Hematopoietic multipotent progenitor cell treated with erythropoietin and hydrocortisone succinate and interleukin-3 and kit ligand, for 15 days (in vitro differentiated cells): ENCODE measurements around the gene CBFA2T2.
"Not testable (repeated sequence)": the region's sequence is repeated elsewhere in the genome, so short reads cannot be mapped to it uniquely, and the experiment has no call there.

Experiments used
- DNase-seq: peaks from one replicate; pipeline ENCODE4 v3.0.0-alpha.2; 2015; ENCODE audit warnings: low spot score

CBFA2T2 gene

DNA sequence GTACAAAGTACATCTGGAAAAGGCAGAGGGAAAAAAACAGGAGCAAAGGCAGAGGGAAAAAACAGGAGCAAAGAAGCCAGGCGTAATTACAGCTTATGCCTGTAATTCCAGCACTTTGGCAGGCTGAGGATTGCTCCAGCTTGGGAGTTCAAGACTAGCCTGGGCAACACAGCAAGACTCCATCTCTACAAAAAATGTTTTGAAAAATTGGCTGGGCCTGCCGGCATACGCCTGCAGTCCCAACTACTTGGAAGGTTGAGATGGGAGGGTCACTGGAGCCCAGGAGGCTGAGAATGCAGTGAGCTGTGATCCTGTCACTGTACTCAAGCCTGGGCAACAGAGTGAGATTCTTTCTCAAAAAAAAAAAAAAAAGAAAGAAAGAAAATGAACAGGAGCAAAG lies 19.0 kb upstream of the CBFA2T2 start:
- no peak for DNase-seq

DNA sequence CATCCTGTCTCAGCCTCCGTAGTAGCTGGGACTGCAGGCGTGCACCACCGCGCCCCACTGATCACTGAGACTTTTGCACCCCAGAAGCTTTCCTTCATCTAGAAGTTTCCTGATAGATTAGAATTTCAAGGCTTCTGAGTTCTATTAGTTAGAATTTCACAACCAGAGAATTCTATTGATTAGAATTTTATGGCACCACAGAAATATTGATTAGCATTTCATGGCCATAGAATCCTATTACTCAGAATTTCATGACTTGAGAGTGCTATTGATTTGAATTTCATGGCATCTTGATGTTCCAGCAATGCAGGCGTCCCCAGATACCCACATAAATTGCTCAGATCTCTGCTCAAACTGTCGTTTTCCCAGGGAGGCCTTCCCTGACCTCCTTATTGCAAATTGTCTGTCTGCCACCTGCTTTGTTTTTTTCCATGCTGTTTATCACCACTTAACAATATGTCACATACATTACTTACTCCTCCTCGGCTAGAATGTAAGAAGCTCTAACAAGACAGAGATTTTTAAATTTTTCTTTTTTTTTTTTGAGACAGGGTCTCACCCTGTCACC lies 16.9 kb upstream of the CBFA2T2 start:
- DNase-seq: no peak

DNA sequence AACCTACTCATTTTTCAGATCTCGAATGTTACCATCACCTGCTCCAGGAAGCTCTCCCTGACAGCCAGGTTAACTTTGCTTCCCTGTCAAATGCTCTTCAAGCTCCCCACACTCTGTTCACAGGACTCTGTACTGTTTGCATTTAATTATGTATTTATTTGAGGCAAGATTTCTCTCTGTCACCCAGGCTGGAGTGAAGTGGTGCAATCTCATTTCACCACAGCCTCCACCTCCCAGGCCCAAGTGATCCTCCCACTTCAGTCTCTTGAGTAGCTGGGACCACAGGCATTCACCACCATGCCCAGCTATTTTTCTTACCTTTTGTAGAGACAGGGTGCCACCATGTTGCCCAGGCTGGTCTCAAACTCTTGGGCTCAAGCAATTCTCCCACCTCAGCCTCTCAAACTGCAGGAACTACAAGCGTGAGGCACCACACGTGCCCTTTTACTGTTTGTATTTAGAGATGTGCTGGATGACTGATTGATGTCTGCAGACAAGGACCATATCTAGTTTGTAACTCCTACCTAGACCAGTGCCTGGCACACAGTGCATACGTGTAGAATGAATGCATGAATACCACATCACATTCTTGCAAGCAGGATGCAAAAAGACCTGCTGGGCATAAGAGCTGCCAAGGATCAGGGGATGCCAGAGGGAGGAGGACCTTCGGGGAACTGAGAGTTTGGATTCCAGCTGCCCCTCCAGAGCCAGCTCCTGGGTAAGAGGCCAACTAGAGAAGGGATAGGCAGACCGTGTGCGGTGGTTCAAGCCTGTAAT lies 15.6 kb upstream of the CBFA2T2 start:
- DNase-seq: no peak

DNA sequence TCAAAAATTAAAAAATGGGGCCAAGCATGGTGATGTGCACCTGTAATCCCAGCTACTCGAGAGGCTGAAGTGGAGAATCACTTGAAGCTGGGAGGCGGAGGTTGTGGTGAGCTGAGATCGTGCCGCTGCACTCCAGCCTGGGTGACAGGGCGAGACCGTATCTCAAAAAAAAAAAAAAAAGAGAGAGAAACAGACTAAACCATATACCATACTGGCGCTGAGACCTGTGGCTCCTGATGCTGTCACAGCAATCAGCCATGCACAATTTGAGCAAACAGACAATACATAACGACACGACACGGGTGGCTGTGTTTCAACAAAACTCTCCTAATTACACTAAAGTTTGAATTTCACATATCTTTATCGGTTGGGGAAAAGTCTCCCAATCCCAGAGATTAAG lies 14.9 kb upstream of the CBFA2T2 start:
- no peak for DNase-seq

DNA sequence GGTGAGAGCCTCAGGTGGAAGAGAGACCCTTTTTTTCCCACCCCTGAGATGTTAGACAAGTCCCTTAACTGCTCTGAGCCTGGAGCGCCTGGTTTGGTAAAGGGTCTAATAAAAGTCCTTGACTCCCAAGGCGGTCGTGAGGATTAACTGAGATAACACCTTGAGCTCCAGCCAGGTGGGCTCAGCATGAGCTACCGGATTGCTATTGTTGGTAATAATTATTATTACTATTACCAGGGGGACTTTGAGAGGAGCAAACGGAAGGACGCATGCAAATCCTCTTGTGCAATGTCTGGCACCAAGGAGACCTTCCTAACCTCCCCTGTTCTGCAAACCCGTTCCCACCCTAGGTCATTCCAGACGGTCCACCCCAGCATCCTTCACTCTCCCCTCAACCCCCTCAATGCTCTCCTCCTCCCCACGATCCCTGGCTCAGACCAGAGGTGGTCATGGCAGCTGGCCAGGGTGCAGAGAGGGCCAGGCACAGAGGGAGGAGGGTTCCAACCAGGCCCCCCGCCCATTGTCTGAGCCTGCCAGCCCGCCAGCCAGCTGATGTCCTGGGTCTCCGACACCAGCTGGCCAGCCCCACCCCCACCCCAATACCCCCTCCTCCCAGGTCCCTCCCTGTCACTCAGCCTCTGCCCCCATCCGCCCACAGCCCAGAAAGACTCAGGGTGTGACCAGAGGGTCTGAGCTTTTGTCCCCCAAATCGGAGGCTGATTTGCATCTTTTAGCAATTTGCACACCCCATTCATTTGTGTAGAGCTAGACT lies 14.3 kb upstream of the CBFA2T2 start:
- DNase-seq: no peak

DNA sequence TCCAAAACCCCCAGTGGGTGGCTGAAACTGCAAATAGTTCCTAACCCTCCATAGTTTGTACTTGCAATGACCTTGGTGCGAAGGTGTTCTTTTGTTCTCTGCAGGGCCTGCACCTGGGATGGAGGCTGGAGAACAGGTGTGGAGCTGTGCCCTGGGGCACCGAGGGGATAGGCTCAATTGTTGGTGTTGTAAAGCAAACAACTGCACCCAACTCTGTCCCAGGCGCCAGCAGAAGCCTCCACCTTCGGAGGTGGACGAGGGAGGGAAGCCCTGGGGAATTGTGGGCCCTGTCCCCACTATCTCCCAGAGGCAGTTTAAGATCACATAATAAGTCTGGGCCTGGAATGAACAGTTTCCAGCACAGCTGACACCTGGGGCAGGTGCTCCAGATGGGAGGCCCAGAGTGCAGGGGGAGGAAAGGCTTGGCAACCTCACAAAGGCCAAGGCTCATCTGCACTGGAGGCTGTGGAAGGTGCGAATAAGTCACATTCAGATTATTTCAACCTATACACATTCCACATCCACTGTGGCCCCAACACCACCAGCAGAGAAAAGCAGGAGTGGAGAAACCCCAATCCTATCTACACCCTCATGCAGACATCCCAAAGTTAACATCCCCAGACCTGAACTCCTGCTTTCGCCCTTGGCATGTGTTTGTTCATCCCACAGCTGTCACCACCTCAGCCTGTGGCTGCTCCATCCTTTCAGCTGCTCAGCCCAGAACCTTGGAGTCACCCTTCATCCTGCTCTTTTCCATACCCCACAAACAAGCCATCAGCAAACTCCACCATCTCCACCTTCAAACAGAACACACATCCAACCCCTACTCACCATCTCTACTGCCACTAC lies 12.3 kb upstream of the CBFA2T2 start:
- DNase-seq: no peak

DNA sequence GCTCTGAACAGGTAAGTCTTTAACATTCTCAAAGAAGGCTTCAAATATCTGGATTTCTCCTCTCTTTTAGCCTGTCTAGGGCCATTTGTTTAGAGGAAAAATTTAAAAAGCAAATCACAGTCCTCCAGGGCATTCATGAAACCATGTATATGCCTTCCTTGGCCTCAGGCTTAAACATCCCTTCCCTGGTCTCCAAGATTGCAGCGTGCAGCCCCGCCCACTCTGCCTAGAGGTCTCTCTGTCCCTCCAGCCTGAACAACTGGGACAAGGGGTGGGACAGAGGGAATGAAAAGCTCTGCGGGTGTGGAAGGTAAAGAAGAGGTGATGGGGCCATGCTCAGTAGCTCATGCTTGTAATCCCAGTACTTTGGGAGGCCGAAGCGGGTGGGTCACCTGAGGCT lies 9.8 kb upstream of the CBFA2T2 start:
- DNase-seq: no peak

DNA sequence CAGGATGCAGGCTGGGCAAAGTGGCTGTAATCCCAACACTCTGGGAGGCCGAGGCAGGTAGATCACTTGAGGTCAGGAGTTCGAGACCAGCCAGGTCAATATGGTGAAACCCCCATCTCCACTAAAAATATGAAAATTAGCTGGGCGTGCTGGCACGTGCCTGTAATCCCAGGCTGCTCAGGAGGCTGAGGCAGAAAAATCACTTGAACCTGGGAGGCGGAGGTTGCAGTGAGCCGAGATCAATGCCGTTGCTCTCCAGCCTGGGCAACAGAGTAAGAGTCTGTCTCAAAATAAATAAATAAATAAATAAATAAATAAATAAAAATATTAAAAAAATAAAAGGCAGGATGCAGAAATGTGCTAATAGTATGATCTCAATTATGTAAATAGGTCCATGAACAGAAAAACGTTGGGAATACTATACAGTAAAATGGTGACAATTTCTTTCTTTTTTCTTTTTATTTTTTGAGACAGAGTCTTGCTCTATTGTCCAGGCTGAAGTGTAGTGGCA lies 8.4 kb upstream of the CBFA2T2 start:
- no peak for DNase-seq

DNA sequence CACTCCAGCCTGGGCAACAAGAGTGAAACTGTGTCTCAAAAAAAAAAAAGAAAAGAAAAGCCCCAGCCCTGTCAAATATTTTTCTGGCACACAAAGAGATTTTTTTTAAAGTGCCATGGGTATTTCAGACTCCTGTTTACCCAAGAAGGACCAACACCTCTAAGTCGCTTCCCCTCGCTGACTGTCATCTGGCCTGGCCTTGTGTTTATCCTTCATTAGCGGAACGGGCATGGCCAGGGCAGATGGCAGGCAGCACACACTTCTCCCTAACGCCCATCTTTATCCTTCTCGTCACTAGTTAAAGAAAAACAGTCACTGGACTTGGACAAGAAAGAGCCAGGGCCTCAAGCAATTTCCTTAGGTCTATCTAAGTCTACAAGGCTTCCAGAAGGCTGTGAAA lies 7.3 kb upstream of the CBFA2T2 start:
- DNase-seq: no peak

DNA sequence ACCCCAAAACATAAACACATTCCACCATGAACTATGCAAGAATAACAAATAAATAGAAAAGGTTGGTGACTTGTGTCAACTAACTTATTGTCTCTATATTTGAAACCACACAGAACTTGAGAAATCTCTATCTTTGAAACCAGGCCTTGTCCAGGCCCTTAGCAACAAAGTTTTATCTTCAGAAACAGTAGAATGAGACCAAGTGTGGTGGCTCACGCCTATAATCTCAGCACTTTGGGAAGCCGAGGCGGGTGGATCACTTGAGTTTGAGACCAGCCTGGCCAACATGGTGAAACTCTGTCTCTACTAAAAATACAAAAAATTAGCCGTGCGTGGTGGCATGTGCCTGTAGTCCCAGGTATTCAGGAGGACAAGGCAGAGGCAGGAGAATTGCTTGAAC lies 6.7 kb upstream of the CBFA2T2 start:
- not testable (repeated sequence) for DNase-seq

DNA sequence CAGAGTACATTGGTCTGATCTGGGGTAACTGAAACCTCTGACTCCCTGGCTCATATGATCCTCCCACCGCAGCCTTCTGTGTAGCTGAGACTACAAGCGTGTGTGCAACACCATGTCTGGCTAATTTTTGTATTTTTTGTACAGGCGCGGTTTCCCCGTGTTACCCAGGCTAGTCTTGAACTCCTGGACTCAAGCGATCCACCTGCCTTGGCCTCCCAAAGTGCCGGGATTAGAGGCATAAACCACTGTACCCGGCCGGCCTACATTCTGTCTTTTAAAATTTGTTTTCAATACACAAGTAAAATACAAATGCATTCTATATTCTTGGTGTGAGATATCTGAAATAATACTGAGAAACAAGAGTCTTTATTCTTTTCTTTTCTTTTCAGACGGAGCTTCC lies 1.7 kb upstream of the CBFA2T2 start:
- no peak for DNase-seq

DNA sequence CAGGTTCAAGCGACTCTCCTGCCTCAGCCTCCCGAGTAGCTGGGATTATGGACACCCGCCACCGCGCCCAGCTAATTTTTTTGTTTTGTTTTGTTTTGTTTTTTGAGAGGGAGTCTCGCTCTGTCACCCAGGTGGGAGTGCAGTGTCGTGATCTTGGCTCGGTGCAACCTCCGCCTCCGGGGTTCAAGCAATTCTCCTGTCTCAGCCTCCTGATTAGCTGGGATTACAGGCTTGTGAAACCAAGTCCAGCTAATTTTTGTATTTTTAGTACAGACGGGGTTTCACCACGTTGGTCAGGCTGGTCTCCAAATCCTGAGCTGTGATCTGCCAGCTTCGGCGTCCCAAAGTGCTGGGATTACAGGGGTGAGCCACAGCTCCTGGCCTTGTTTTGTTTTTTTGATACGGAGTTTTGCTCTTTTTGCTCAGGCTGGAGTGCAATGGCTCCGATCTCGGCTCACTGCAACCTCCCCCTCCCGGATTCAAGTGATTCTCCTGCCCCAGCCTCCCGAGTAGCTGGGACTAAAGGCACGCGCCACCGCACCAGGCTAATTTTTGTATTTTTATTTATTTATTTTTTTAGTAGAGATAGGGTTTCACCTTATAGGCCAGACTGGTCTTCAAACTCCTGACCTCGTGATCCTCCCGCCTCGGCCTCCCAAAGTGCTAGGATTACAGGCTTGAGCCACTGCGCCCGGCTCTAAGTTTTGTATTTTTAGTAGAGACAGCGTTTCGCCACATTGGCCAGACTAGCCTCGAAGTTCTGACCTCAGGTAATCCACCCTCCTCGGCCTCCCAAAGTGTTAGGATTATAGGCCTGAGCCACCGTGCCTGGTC lies 1.0 kb upstream of the CBFA2T2 start:
- DNase-seq: not testable (repeated sequence)

DNA sequence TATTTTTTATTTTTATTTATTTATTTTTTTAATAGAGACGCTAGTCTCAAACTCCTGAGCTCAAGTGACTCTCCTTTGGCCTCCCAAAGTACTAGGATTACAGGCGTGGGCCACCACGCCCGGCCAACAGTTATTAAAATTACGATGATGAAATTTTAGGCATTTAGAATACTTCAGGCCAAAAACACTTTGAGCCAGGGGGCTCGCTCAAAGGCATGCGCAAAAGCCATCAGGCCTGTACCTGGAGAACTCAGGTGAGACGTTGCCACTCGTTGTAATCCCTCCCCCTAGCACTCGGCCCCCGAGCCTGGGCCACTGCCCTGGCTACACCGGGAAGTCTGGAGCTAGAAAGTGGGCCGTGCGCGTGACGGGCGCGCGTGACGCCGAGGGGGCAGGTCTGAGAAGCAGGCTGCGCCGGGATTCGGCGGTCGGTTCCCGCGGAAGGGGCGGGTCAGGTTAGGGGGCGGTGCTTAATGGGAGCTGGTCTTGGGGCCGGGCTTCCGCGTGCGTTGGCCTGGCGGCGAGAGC lies 337 bp upstream of the CBFA2T2 start:
- peak; percentile 97 for DNase-seq

DNA sequence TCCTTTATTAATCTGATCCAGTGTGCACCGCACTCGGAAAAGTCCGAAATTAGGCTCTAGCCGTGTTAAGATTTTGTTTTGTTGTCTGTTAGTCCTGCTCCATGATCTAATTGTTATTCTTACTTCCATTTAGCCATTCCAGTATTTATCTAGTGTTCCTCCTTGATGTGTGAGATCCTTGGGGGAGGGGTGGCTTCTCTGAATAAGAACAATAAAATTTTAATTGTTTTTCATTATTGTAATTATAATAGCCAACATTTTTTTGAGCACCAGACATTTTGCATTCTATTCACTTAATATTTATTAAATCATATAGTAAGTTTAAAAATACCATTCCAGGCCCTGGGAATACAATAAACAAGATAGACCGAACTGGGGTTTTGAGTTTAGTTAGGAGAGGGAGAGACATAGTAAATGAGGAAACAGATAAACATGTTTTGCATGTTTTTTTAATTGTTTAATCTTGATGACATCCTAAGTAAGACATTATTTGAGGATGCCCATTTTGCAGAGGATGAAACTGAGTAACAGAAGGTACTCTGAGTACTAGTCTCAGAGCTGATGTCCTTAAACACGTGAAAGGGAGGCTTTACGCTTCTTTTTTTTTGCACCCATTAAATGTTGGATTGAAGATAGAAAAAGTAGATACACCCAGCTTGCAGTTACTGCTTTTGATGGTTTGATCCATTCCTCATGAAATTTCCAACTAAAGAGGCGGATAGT lies 1.2 kb downstream of the CBFA2T2 start:
- DNase-seq: no peak

DNA sequence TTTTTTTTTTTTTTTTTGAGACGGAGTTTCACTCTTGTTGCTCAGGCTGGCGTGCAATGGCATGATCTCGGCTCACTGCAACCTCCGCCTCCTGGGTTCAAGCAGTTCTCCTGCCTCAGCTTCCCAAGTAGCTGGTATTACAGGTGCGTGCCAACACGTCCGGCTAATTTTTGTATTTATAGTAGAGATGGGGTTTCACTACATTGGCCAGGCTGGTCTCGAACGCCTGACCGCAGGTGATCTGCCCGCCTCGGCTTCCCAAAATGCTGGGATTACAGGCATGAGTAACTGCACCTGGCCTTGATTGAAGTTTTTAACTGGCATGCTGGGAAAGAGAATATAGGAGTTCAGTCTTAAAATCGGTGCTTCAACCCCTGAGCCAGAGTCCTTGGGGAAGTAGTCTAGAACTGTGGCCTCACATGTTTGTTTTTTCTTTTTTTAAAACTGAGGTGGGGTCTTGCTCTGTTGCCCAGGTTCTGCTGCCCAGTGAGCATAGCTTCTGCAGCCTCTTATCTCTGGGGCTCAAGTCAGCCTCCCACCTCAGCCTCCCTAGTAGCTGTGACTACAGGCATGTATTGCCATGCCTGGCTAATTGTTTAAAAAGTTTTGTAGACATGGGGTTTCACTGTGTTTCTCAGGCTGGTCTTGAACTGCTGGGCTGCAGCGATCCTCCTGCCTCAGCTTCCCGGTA lies 3.3 kb downstream of the CBFA2T2 start:
- DNase-seq: no peak

DNA sequence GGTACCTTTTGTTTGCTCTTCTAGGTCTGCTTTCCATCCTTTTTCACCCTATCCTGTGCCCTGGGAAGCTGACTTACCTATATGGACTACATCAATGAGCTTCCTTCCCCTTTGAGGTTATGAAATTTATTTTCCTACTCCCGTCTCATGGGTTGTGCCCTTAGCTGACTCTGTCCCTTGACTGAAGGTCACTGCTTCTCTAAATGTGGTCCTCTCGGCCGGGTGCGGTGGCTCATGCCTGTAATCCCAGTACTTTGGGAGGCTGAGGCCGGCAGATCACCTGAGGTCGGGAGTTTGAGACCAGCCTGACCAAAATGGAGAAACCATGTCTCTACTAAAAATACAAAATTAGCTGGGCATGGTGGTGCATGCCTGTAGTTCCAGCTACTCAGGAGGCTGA lies 6.9 kb downstream of the CBFA2T2 start:
- not testable (repeated sequence) for DNase-seq

DNA sequence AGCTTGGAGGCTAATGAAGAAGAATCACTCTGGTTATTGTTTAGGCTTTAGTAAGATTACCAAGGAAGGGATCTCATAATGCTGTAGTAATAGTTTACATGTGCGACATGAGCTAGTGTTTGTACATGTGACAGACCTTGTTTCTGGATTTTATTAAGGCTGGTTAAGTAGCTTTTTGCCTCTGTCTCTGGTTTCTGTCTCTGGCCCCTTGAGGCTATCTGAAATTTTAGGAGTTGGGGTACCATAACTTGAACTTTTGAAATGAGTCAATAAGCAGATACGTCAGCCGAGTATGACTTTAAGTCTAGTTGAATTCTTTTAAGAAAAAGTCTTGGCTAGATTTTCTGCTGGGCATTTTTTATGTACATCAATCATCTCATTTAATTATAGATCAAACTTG lies 9.5 kb downstream of the CBFA2T2 start:
- DNase-seq: no peak

DNA sequence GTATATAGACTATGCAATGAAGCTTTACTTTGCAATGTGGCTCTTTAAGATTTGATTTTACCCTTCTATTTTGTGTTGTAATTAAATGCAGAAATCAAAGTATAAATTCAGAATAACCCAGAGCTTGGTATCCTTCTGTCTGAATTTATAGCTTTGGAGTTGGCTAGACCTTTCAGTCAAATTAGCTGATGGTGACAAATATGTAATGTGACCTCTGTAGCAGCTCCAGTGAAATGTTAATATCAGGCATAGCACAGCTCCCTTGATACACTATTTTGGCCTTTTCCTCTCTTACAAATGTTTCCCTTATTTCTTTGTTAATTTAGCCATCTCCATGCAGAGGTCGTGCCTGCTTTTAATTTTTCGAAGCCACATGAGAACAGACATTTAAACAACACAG lies 11.1 kb downstream of the CBFA2T2 start:
- no peak for DNase-seq

DNA sequence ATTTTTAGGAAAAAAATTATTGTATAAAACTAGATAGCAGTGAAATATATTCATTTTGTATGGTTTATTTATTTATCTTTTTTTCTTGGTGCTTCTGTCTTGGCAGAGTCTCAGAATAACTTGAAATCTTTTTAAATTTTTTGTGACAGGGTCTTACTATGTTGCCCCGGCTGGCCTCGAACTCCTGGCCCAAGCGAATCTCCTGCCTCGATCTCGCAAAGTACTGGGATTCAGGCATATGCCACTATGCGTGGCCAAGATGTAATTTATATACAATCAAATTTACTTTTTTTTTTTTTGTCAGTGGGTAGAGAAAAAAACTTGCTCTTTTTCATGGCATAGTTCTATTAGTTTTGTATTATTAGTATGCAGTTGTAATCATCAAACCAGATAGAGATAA lies 13.7 kb downstream of the CBFA2T2 start:
- no peak for DNase-seq

DNA sequence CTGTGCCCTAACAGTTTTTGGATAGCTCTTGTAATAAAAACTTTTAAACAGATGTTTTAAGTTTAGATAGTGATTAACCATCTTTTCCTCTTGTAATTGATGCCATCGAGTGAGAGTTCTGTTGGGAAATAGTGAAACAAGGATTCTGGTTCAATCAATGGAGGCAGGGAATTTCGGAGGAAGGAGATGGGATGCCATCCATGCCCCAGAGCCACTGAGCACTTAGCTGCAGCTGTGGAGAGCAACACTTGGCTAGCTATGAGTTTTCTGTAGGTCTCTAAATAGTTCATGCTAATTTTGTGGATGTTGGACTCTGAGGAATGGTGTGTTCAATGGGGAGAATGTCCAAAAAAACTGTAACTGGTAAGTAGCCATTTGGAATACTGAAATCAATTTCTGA lies 16.7 kb downstream of the CBFA2T2 start:
- DNase-seq: no peak
